ENCODE measurements around the gene CPE. TPM values are rescaled to one million over a fixed set of nuclear protein-coding genes. Genes with fewer than 3 reads are reported as not detected.

CPE gene
- total and polyA plus RNA-seq, 2 of the 4 experiments (the other 2 are of a cell fraction), result 3.6 to 13.5 TPM

GRCh38 chr4:165506849-165507248, 128.0 kb downstream of the CPE start:
- Histone ChIP-seq H4K91ac (ENCODE audit: insufficient read depth, low read depth, low read length) (no peak overlapping the region), H3K9me1 (ENCODE audit: insufficient read depth, low read length) (no peaks in the 10 kb centered on the region), H3K4me3 (ENCODE audit: insufficient read depth, low read depth, low read length) (no peak overlapping the region), H3K4ac (ENCODE audit: low read depth, low read length) (no peak overlapping the region), H3K79me1 (ENCODE audit: low read depth in 1 of 2, low read length in 2 of 2) (no peaks in the 10 kb centered on the region), H4K5ac (ENCODE audit: low read depth, low read length) (no peak overlapping the region), H3K27me3 (ENCODE audit: control insufficient read depth, insufficient read depth, low read length) (no peaks in the 10 kb centered on the region; the same call in 1 of the 2 replicates), H4K20me1 (ENCODE audit: insufficient read depth, low read length) (no peaks in the 10 kb centered on the region), H3K9ac (ENCODE audit: low read depth, low read length) (no peak overlapping the region), H3K27ac (ENCODE audit: insufficient read depth, low read length) (peak overlapping the region; percentile 15; the same call in 1 of the 2 replicates), H3K23ac (ENCODE audit: low read depth, low read length) (no peak overlapping the region), H3K14ac (replicated peaks; ENCODE audit: low read depth, low read length) (no peak overlapping the region), H3K56ac (ENCODE audit: extremely low read depth, insufficient read depth, low read length) (no peak overlapping the region), H2AK9ac (replicated peaks; ENCODE audit: low read depth, low read length, poor library complexity) (no peak overlapping the region), H2BK120ac (ENCODE audit: low read depth, low read length) (no peak overlapping the region), H2AK5ac (ENCODE audit: low read depth, low read length) (no peak overlapping the region), H2BK15ac (ENCODE audit: low read depth, low read length) (no peak overlapping the region), H3K4me2 (ENCODE audit: low read depth, low read length) (no peak overlapping the region; the same call in 1 of the 2 replicates), H3K9me3 (ENCODE audit: control insufficient read depth, insufficient read depth, low read length) (no peaks in the 10 kb centered on the region), H2BK5ac (ENCODE audit: low read depth, low read length, poor library complexity, severe bottlenecking) (no peak overlapping the region), H3K4me1 (ENCODE audit: control insufficient read depth, insufficient read depth, low read length) (peaks cover 2% of the 10 kb centered on the region; the same call in 1 of the 2 replicates), H3K36me3 (ENCODE audit: control insufficient read depth, insufficient read depth, low read length) (no peaks in the 10 kb centered on the region), H2BK20ac (ENCODE audit: low read depth, low read length) (no peak overlapping the region), H2AFZ (replicated peaks; ENCODE audit: low read length, poor library complexity) (no peak overlapping the region), H3K18ac (ENCODE audit: low read depth, low read length) (no peak overlapping the region; the same call in 1 of the 2 replicates), H4K8ac (ENCODE audit: low read depth in 2 of 2, low read length in 2 of 2) (no peak overlapping the region)
- DNase-seq (no peak), ATAC-seq (ENCODE audit: low read depth) (no peak; the same call in 1 of the 2 replicates)
- ChIA-PET POLR2A (ENCODE audit: unreplicated experiment) (interaction anchor here (0.6 kb wide), 1 partner anchor 614 kb away, joined by 4 read pairs; no protein-coding TSS in a partner anchor), CTCF (interaction anchor here (1.8 kb wide), 1 partner anchor 14 kb away, joined by 6 read pairs; no protein-coding TSS in a partner anchor)
- no TSS peak for BruUV-seq (replicated peaks)
- WGBS, 2 experiments (ENCODE audit: extremely low coverage in 2 of 2, insufficient read length in 1 of 2), result no CpG with 5 or more reads among the region's 2 CpGs
- dilution Hi-C loops (cut with HindIII; ENCODE audit: low sequenced_read_pairs, unreplicated experiment) (no loop called here), in situ Hi-C loops (cut with MboI; ENCODE audit: low sequenced_read_pairs) (no loop called here), intact Hi-C loops (cut with micrococcal nuclease) (no loop called here)
- TF ChIP-seq CEBPB (IDR thresholded peaks at IDR 0.05; ENCODE audit: low read depth, low read length) (no peak), NFE2L2 (IDR thresholded peaks at IDR 0.05; ENCODE audit: low read depth, low read length) (no peak), RCOR1 (IDR thresholded peaks at IDR 0.05; ENCODE audit: insufficient replicate concordance, low read length) (no peak), MXI1 (IDR thresholded peaks at IDR 0.05; ENCODE audit: borderline replicate concordance, low read depth, low read length) (no peak), USF2 (IDR thresholded peaks at IDR 0.05; ENCODE audit: low read depth, low read length) (no peak)
